CD14-positive monocyte (primary cell): ENCODE measurements around the gene SNAPC2. TPM values are rescaled to one million over a fixed set of nuclear protein-coding genes. Genes with fewer than 3 reads are reported as not detected.

ENCODE experiments used
- DNase-seq, 3 donors: peaks; one replicate each; pipeline ENCODE4 v3.0.0-alpha.2; 2011 to 2022
- H2AFZ ChIP-seq: 2 replicates; pipeline ENCODE4 v1.6.0; 2012; ENCODE audit warnings: mild to moderate bottlenecking, low read depth, low read length, inconsistent platforms; ENCODE audit not compliant: insufficient read depth, poor library complexity, severe bottlenecking
- H3K27ac ChIP-seq, 2 donors: 1 replicate in 1 of 2; 2 replicates in 1 of 2; pipeline ENCODE4 v1.5.1; 2012 to 2013; ENCODE audit warnings: low read length in 2 of 2, control low read depth in 1 of 2, inconsistent platforms in 1 of 2, low read depth in 1 of 2, mild to moderate bottlenecking in 1 of 2
- H3K27me3 ChIP-seq, 2 donors: one replicate each; pipeline versions ENCODE4 v1.6.0 to v1.6.1; 2011 to 2013; ENCODE audit warnings: low read length in 2 of 2; ENCODE audit not compliant: control insufficient read depth in 2 of 2, insufficient read depth in 2 of 2
- H3K36me3 ChIP-seq, 2 donors: replicated peaks in 1 of 2; 1 replicate in 1 of 2; 2 replicates in 1 of 2; pipeline versions ENCODE4 v1.5.1 to v1.6.1; 2012 to 2013; ENCODE audit warnings: low read length in 2 of 2, control low read depth in 1 of 2, inconsistent platforms in 1 of 2, mild to moderate bottlenecking in 1 of 2; ENCODE audit not compliant: insufficient read depth in 2 of 2, control insufficient read depth in 1 of 2
- H3K4me1 ChIP-seq, 2 donors: 1 replicate in 1 of 2; 2 replicates in 1 of 2; pipeline versions ENCODE4 v1.5.1 to v1.6.1; 2012 to 2013; ENCODE audit warnings: low read length in 2 of 2, control low read depth in 1 of 2, inconsistent platforms in 1 of 2, mild to moderate bottlenecking in 1 of 2, moderate library complexity in 1 of 2; ENCODE audit not compliant: insufficient read depth in 2 of 2, control insufficient read depth in 1 of 2
- H3K4me2 ChIP-seq: replicated peaks from 2 replicates; pipeline ENCODE3; 2012; ENCODE audit warnings: low read length, moderate library complexity, mild to moderate bottlenecking; ENCODE audit not compliant: poor library complexity, severe bottlenecking; ENCODE audit errors: extremely low read depth
- H3K4me3 ChIP-seq, 3 experiments: fragments of 200-600 bp in 1 of 3; sonication (generic) in 1 of 3; replicated peaks in 1 of 3; 1 replicate in 2 of 3; 2 replicates in 1 of 3; pipeline ENCODE4 v1.5.1; 2011 to 2013; ENCODE audit warnings: low read length in 3 of 3, mild to moderate bottlenecking in 3 of 3, control low read depth in 2 of 3, low read depth in 2 of 3, inconsistent platforms in 1 of 3, moderate library complexity in 1 of 3
- H3K79me2 ChIP-seq: 2 replicates; pipeline ENCODE4 v1.6.0; 2012; ENCODE audit warnings: mild to moderate bottlenecking, control low read depth, inconsistent platforms, low read length, moderate library complexity; ENCODE audit not compliant: insufficient read depth
- H3K9ac ChIP-seq: 2 replicates; pipeline ENCODE4 v1.6.0; 2017; ENCODE audit warnings: low read length, mild to moderate bottlenecking; ENCODE audit not compliant: insufficient read depth, poor library complexity, severe bottlenecking
- H3K9me3 ChIP-seq, 2 donors: replicated peaks in 1 of 2; 1 replicate in 1 of 2; 2 replicates in 1 of 2; pipeline versions ENCODE4 v1.5.1 to v1.6.1; 2012 to 2013; ENCODE audit warnings: low read length in 2 of 2, control low read depth in 1 of 2; ENCODE audit not compliant: control insufficient read depth in 1 of 2, insufficient read depth in 1 of 2
- H4K20me1 ChIP-seq: 2 replicates; pipeline ENCODE4 v1.6.0; 2012; ENCODE audit warnings: mild to moderate bottlenecking, low read length, control low read depth, moderate library complexity; ENCODE audit not compliant: insufficient read depth
- H3K27ac Mint-ChIP-seq, 7 donors: one replicate each; pipeline ENCODE4 v1.8.0; 2020; ENCODE audit warnings: mild to moderate bottlenecking in 7 of 7, mixed read lengths in 7 of 7, moderate library complexity in 6 of 7, inconsistent platforms in 2 of 7
- H3K27me3 Mint-ChIP-seq, 3 donors: one replicate each; pipeline ENCODE4 v1.8.0; 2021 to 2022; ENCODE audit warnings: low read depth in 3 of 3, mild to moderate bottlenecking in 3 of 3, mixed read lengths in 3 of 3, moderate library complexity in 3 of 3, inconsistent platforms in 1 of 3
- H3K36me3 Mint-ChIP-seq, 2 donors: one replicate each; pipeline ENCODE4 v1.8.0; 2020; ENCODE audit warnings: mixed read lengths in 2 of 2, inconsistent platforms in 1 of 2, mild to moderate bottlenecking in 1 of 2
- H3K4me1 Mint-ChIP-seq: one replicate; pipeline ENCODE4 v1.8.0; 2020; ENCODE audit warnings: mild to moderate bottlenecking, mixed read lengths
- H3K4me3 Mint-ChIP-seq, 2 donors: one replicate each; pipeline ENCODE4 v1.8.0; 2020; ENCODE audit warnings: mild to moderate bottlenecking in 2 of 2, mixed read lengths in 2 of 2, moderate library complexity in 1 of 2
- H3K9me3 Mint-ChIP-seq, 7 donors: one replicate each; pipeline ENCODE4 v1.8.0; 2020 to 2022; ENCODE audit warnings: mixed read lengths in 7 of 7, mild to moderate bottlenecking in 6 of 7, moderate library complexity in 6 of 7, inconsistent platforms in 2 of 7
- CTCF ChIP-seq: fragments of 200-600 bp; IDR thresholded peaks from one replicate; pipeline ENCODE4 v1.8.0; 2022; ENCODE audit warnings: antibody characterized with exemption, mild to moderate bottlenecking
- WGBS: methylation state at CpG from one replicate; pipeline ENCODE4 v1.1.5; 2013; ENCODE audit warnings: missing lambda C conversion rate; ENCODE audit not compliant: insufficient coverage; 5-methylcytosine and 5-hydroxymethylcytosine counted together
- intact Hi-C, 2 donors: fragments of 100-400 bp; cut with micrococcal nuclease; formaldehyde crosslinking; loops; one replicate each; pipeline versions ENCODE4 v1.15.0 to v1.15.1; 2023
- polyA plus RNA-seq, 3 donors: library from polyadenylated mRNA; depleted of rRNA in 1 of 3; unstranded in 2 of 3; stranded (reverse) in 1 of 3; fragments of 300-500 nt in 2 of 3; fragments of >200 nt in 1 of 3; fragmentation: Illumina TruSeq in 2 of 3; gene quantifications; 1 replicate in 2 of 3; 2 replicates in 1 of 3; pipeline ENCODE4 v1.2.3, GENCODE V29; 2012 to 2021

SNAPC2 gene
- polyA plus RNA-seq, 3 donors, result 15.7 to 27.5 (median 18.3) TPM

GRCh38 chr19:7916103-7916954, 3.8 kb upstream of the SNAPC2 start:
- intact Hi-C loops, result no loop called here
- H3K27ac Mint-ChIP-seq, result no peak overlapping the region
- H3K4me2 ChIP-seq, result peak overlapping the region; percentile 74
- peaks cover 0 to 19% of the 10 kb centered on the region in 2 donors for H3K9me3 ChIP-seq
- H3K4me1 ChIP-seq, result peaks cover 30 to 54% of the 10 kb centered on the region in 2 donors
- no peak overlapping the region for H3K27ac ChIP-seq
- no peaks in the 10 kb centered on the region for H3K79me2 ChIP-seq
- TF ChIP-seq CTCF, result no peak
- peaks cover 16 to 18% of the 10 kb centered on the region in 2 donors for H3K36me3 ChIP-seq
- H3K27me3 Mint-ChIP-seq, result peaks cover 48 to 65% (median 56%) of the 10 kb centered on the region in 3 donors
- peaks cover 0 to 28% (median 15%) of the 10 kb centered on the region in 7 donors for H3K9me3 Mint-ChIP-seq
- peak overlapping the region; percentile 61 for H2AFZ ChIP-seq
- peaks cover 16 to 20% of the 10 kb centered on the region in 2 donors for H3K36me3 Mint-ChIP-seq
- H4K20me1 ChIP-seq, result peaks cover 23% of the 10 kb centered on the region
- peak; percentile 17 to 57 (median 31) for DNase-seq
- H3K4me3 Mint-ChIP-seq, result peak overlapping the region; percentile 70 to 89
- H3K27me3 ChIP-seq, result peaks cover 26 to 47% of the 10 kb centered on the region in 2 donors
- H3K4me3 ChIP-seq, result peak overlapping the region in 2 of 3 experiments; percentile 1 to 63
- H3K9ac ChIP-seq, result peak overlapping the region; percentile 21
- under 1% methylated on average over 98 of the region's 104 CpGs for WGBS
- peaks cover 43% of the 10 kb centered on the region for H3K4me1 Mint-ChIP-seq

- H3K4me2 ChIP-seq, result peak overlapping the region; percentile 74
Observed at GRCh38 chr19:7916955-7917266, 3.2 kb upstream of the SNAPC2 start.

More at GRCh38 chr19:7916955-7917266, 3.2 kb upstream of the SNAPC2 start:
- H3K27me3 ChIP-seq, result peaks cover 26 to 47% of the 10 kb centered on the region in 2 donors
- H3K4me3 ChIP-seq, result peak overlapping the region in 1 of 3 experiments; percentile 63
- peak overlapping the region; percentile 21 for H3K9ac ChIP-seq
- intact Hi-C loops, result no loop called here
- H3K27ac ChIP-seq, result no peak overlapping the region
- Mint-ChIP-seq H3K27ac (no peak overlapping the region), H3K9me3 (peaks cover 0 to 28% (median 15%) of the 10 kb centered on the region in 7 donors), H3K36me3 (peaks cover 15 to 16% of the 10 kb centered on the region in 2 donors), H3K27me3 (peaks cover 48 to 62% (median 56%) of the 10 kb centered on the region in 3 donors), H3K4me1 (peaks cover 49% of the 10 kb centered on the region), H3K4me3 (peak overlapping the region; percentile 70 to 89)
- H3K4me1 ChIP-seq, result peaks cover 36 to 59% of the 10 kb centered on the region in 2 donors
- peaks cover 11 to 13% of the 10 kb centered on the region in 2 donors for H3K36me3 ChIP-seq
- DNase-seq, result no peak
- H3K79me2 ChIP-seq, result no peaks in the 10 kb centered on the region
- peaks cover 19% of the 10 kb centered on the region for H4K20me1 ChIP-seq
- no peak for TF ChIP-seq CTCF
- peaks cover 0 to 19% of the 10 kb centered on the region in 2 donors for H3K9me3 ChIP-seq
- WGBS, result 9% methylated on average over 11 of the region's 12 CpGs
- H2AFZ ChIP-seq, result peak overlapping the region; percentile 61
